A549 (cell line): ENCODE measurements around the gene CHST15.

Experiments used
- BCL3 ChIP-seq: fragments of >200 bp; sonication (Bioruptor Twin); formaldehyde crosslinking; IDR thresholded peaks from 3 replicates; pipeline ENCODE4 v1.6.1; 2016
- CTCF ChIP-seq: fragments of >200 bp; sonication (Bioruptor Twin); formaldehyde crosslinking; IDR thresholded peaks from 3 replicates; pipeline ENCODE4 v1.5.1; 2016
- MAFK ChIP-seq: fragments of 450-650 bp; IDR thresholded peaks from 2 replicates; pipeline ENCODE4 v1.6.1; 2014; ENCODE audit not compliant: partially characterized antibody
- PHF8 ChIP-seq: fragments of 200-600 bp; sonication (generic); IDR thresholded peaks from 2 replicates; pipeline ENCODE4 v1.6.1; 2016; ENCODE audit warnings: low read depth, mild to moderate bottlenecking, antibody characterized with exemption, moderate library complexity, borderline replicate concordance
- POLR2A ChIP-seq: IDR thresholded peaks from 2 replicates; pipeline ENCODE4 v1.6.1; 2012; ENCODE audit warnings: mild to moderate bottlenecking, low read length
- TF ChIP-seq, protein P1 (sequence below): IDR thresholded peaks from 2 replicates; pipeline ENCODE4 v1.6.1; 2012

DNA sequence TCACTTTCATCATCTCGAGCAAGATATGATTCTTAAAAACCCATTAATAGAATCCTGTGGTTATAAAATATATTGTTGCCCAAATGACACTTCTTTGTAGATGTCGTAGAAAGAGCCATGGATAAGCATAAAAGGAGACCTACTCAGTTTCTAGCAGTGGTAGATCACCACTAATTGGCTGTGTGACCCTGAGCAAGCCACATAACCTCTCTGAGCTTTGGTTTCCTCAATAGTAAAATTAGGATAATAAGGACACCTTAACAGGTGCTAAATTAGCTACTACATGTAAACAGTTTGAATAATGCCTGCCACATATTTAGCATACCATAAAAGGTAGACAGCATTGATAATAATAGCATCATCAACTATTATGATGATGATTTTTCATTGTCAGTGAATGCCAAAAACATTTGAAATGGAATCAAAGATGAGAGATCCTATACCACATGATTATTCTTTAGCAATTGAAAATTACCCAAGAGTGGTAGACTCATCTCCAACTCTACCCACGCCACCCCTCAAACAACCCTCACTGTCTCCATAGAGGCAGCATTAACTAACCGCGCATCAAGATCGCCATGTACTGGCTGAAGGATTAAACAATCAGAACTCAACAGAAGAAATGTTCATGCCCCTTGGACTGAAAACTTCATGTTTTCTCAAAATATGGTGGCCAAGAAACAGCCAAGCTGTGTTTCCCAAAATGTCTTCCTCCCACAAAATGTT, 45.8 kb downstream of the CHST15 start:
- TF ChIP-seq, protein P1, sequence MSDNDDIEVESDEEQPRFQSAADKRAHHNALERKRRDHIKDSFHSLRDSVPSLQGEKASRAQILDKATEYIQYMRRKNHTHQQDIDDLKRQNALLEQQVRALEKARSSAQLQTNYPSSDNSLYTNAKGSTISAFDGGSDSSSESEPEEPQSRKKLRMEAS = no peak
- no peak for TF ChIP-seq POLR2A
- no peak for TF ChIP-seq BCL3
- TF ChIP-seq MAFK = no peak
- TF ChIP-seq CTCF = no peak
- TF ChIP-seq PHF8 = no peak
